Measurements from ENCODE around the gene LRRC66.

LRRC66 gene

GRCh38 chr4:52012651-52013050 lies 7.5 kb downstream of the LRRC66 start:
- no peak for DNase-seq

GRCh38 chr4:52010986-52011385 lies 9.2 kb downstream of the LRRC66 start:
- DNase-seq: no peak

GRCh38 chr4:52006887-52007286 lies 13.3 kb downstream of the LRRC66 start:
- DNase-seq: no peak

GRCh38 chr4:52005604-52006273 lies 14.4 kb downstream of the LRRC66 start:
- no peak for DNase-seq

DNA sequence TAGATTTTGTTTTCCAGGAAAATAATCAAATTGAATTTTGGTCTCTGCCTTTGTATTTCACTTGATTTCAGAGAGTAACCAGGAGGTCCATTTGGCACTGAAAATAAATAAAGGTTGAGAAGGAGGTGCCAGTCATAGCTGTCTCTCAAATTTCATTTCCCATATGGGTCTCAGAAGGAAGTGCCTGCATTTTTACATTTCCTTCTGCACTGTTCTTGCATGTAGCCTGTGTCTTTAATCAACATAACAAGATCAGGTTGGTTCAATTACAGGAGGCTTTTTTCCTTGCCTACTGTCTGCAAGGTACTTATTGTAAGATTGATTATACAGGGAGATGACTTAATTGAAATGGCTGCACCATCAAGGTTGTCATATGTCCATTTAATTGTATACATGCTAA lies 15.7 kb downstream of the LRRC66 start:
- DNase-seq: no peak

- no peak for DNase-seq
Measured at GRCh38 chr4:52001616-52002015, 18.5 kb downstream of the LRRC66 start.

- no peak for DNase-seq
Measured at GRCh38 chr4:51999250-51999649, 20.9 kb downstream of the LRRC66 start.

- no peak for DNase-seq
Measured at GRCh38 chr4:51998837-51999236, 21.3 kb downstream of the LRRC66 start.

GRCh38 chr4:51997647-51998046 lies 22.5 kb downstream of the LRRC66 start:
- no peak for DNase-seq

GRCh38 chr4:51995647-51996220 lies 24.4 kb downstream of the LRRC66 start:
- no peak for DNase-seq

GRCh38 chr4:51965862-51966261 lies 54.3 kb downstream of the LRRC66 start:
- DNase-seq: no peak

DNA sequence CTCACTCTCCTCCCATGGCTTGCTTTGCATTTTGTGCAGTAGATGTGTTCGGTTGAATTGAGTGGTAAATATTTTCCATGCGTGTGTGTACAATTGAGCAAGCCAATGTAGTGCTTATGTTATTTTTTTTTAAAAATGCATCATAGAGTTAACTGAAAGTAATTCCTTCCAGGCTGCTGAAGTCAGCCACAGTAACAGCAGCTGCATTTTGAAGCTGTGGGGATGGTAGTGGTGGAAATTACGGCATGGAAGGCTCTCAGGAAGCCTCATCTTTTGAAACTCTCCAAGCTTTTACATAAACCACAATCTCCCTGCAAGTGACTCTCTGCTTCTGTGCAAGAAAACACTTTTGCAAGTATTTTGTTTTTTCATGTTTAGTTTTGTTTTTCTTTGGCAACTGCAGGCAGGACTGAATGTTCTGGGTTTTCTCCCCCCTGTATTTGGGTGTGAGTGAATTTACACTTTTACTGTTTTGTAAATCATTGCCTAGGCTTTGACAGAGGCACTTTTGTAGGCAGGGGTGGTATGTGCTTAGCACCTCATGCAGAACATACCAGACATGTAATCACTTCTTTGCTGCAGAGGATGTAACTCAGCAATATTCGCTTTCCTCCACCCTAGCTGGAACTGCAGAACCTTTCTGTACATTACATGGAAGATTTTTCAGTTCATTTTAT lies 56.2 kb downstream of the LRRC66 start:
- DNase-seq: no peak

- DNase-seq: no peak
Measured at GRCh38 chr4:51960486-51960885, 59.7 kb downstream of the LRRC66 start.

DNA sequence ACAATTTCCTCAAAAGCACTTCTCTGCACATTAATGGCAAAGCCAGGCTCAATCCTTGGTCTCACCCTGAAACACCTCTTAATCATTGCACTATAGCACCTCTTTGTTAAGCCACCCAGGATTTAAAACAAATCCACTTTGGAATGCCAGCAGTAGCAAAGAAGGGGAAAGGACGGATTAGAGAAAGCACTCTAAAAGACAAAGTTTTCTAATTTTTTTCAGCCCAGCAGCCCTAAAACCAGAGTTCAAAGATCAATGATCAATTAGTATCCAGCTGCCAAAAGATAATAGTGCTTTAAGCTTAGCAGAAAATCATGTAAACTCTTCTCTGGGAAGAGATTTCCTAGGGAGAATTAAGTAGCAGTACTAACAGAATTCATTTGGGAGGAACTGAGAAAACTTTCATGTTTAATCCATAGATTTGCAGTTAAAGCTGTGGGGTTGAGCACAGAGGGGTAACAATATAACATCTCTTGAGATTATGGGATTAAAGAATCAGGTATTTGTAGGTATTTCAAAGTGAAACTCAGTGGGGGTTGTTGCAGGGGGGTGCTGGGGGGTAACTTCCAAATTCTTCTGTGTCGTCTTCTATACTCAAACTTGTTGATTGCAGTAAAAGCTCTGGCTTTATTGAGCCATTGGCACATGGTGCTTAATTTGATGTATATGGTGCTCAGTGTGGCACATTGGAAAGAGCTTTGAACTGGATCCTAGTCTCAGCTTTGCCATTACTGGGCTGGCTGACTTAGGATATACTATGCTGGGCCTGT lies 61.8 kb downstream of the LRRC66 start:
- no peak for DNase-seq
